WTC11 (cell line): Measurements from ENCODE around the gene ARHGEF18. TPM values are rescaled to one million over a fixed set of nuclear protein-coding genes. Genes with fewer than 3 reads are reported as not detected.
"Not testable (repeated sequence)": the region's sequence is repeated elsewhere in the genome, so short reads cannot be mapped to it uniquely, and the experiment has no call there.

Source experiments
- ATAC-seq: fragments of 200-7000 bp; cut with Tn5 transposase; 2 replicates; pipeline ENCODE4 v1.10.0; 2021; ENCODE audit warnings: mild to moderate bottlenecking, moderate library complexity
- CTCF ChIA-PET: fragments of 300-600 bp; sonication (Branson Sonifier 250); formaldehyde crosslinking; loops from one replicate; lab custom pipeline; 2021; ENCODE audit warnings: antibody characterized with exemption; lab: Charles Lee
- POLR2A ChIA-PET: fragments of 350-600 bp; sonication (Branson Sonifier 250); formaldehyde crosslinking; loops from one replicate; lab custom pipeline; 2021; ENCODE audit warnings: antibody characterized with exemption; lab: Charles Lee
- DNase-seq: peaks from one replicate; pipeline ENCODE4 v3.0.0; 2021; ENCODE audit warnings: low spot score
- H3K27ac Mint-ChIP-seq: 2 replicates; pipeline ENCODE4 v1.8.0; 2021; ENCODE audit warnings: mixed read lengths
- H3K27me3 Mint-ChIP-seq: 2 replicates; pipeline ENCODE4 v1.8.0; 2021; ENCODE audit warnings: low read depth, mild to moderate bottlenecking, moderate library complexity, mixed read lengths
- H3K36me3 Mint-ChIP-seq: 2 replicates; pipeline ENCODE4 v1.8.0; 2021; ENCODE audit warnings: mixed read lengths
- H3K4me1 Mint-ChIP-seq: 2 replicates; pipeline ENCODE4 v1.8.0; 2022; ENCODE audit warnings: mixed read lengths
- H3K4me3 Mint-ChIP-seq: 2 replicates; pipeline ENCODE4 v1.8.0; 2021; ENCODE audit warnings: mild to moderate bottlenecking, moderate library complexity, mixed read lengths
- H3K9me3 Mint-ChIP-seq: 2 replicates; pipeline ENCODE4 v1.8.0; 2021; ENCODE audit warnings: mixed read lengths
- CBFB ChIP-seq: sonication (generic); formaldehyde crosslinking; IDR thresholded peaks from 2 replicates; pipeline ENCODE4 v1.8.1; 2022; ENCODE audit warnings: mild to moderate bottlenecking, low read depth, missing genetic modification reagents
- MLX ChIP-seq: sonication (generic); formaldehyde crosslinking; IDR thresholded peaks from 2 replicates; pipeline ENCODE4 v1.8.1; 2023; ENCODE audit warnings: mild to moderate bottlenecking, missing genetic modification reagents, moderate library complexity
- SOX15 ChIP-seq: fragments of 250-450 bp; sonication (Bioruptor Pico); IDR thresholded peaks from 2 replicates; pipeline ENCODE4 v1.9.0; 2021; ENCODE audit warnings: mild to moderate bottlenecking
- SP1 ChIP-seq: sonication (generic); formaldehyde crosslinking; conservative IDR thresholded peaks from 2 replicates; pipeline ENCODE4 v1.8.1; 2022; ENCODE audit warnings: missing genetic modification reagents
- TCF7 ChIP-seq: sonication (generic); formaldehyde crosslinking; IDR thresholded peaks from 2 replicates; pipeline ENCODE4 v1.8.0; 2022; ENCODE audit warnings: mild to moderate bottlenecking, low read depth, missing genetic modification reagents, moderate library complexity
- TP53 ChIP-seq: sonication (generic); formaldehyde crosslinking; IDR thresholded peaks from 2 replicates; pipeline ENCODE4 v1.8.1; 2023; ENCODE audit warnings: mild to moderate bottlenecking, missing genetic modification reagents
- ZNF121 ChIP-seq: sonication (generic); formaldehyde crosslinking; IDR thresholded peaks from 2 replicates; pipeline ENCODE4 v1.8.0; 2023; ENCODE audit warnings: missing genetic modification reagents
- ZNF219 ChIP-seq: sonication (generic); formaldehyde crosslinking; IDR thresholded peaks from 2 replicates; pipeline ENCODE4 v1.8.0; 2023; ENCODE audit warnings: missing genetic modification reagents, mild to moderate bottlenecking, borderline replicate concordance
- ZNF232 ChIP-seq: sonication (generic); formaldehyde crosslinking; IDR thresholded peaks from 2 replicates; pipeline ENCODE4 v1.8.0; 2022; ENCODE audit warnings: mild to moderate bottlenecking, missing genetic modification reagents
- ZNF263 ChIP-seq: sonication (generic); formaldehyde crosslinking; IDR thresholded peaks from 2 replicates; pipeline ENCODE4 v1.8.1; 2022; ENCODE audit warnings: low read depth, mild to moderate bottlenecking, moderate library complexity, missing genetic modification reagents
- ZNF396 ChIP-seq: fragments of 250-450 bp; sonication (Bioruptor Pico); IDR thresholded peaks from 2 replicates; pipeline ENCODE4 v1.8.0; 2021; ENCODE audit warnings: mild to moderate bottlenecking, moderate library complexity, borderline replicate concordance
- ZNF532 ChIP-seq: fragments of 250-450 bp; sonication (Bioruptor Pico); IDR thresholded peaks from 2 replicates; pipeline ENCODE4 v1.9.0; 2021; ENCODE audit warnings: mild to moderate bottlenecking, borderline replicate concordance
- total RNA-seq: library from RNA; stranded (reverse); gene quantifications from 3 replicates; pipeline ENCODE4 v1.2.3, GENCODE V29; 2021
- TF ChIP-seq, protein P1 (sequence below): sonication (generic); formaldehyde crosslinking; IDR thresholded peaks from 2 replicates; pipeline ENCODE4 v1.8.1; 2022; ENCODE audit warnings: low read depth, missing genetic modification reagents, borderline replicate concordance
- TF ChIP-seq, protein P2 (sequence below): sonication (generic); formaldehyde crosslinking; IDR thresholded peaks from 2 replicates; pipeline ENCODE4 v1.8.0; 2022; ENCODE audit warnings: mild to moderate bottlenecking, missing genetic modification reagents
- TF ChIP-seq, protein P3 (sequence below): sonication (generic); formaldehyde crosslinking; IDR thresholded peaks from 2 replicates; pipeline ENCODE4 v1.8.1; 2023; ENCODE audit warnings: mild to moderate bottlenecking, missing genetic modification reagents
- TF ChIP-seq, protein P4 (sequence below): fragments of 250-450 bp; sonication (Bioruptor Pico); IDR thresholded peaks from 2 replicates; pipeline ENCODE4 v2.1.2; 2022; ENCODE audit warnings: mild to moderate bottlenecking, moderate library complexity
- TF ChIP-seq, protein P5 (sequence below): sonication (generic); formaldehyde crosslinking; IDR thresholded peaks from 2 replicates; pipeline ENCODE4 v1.8.0; 2022; ENCODE audit warnings: missing genetic modification reagents

Gene ARHGEF18
- total RNA-seq, 1 experiment from 2014 or later: 56.1 TPM

- Mint-ChIP-seq H3K27ac (no peak overlapping the region), H3K4me3 (no peak overlapping the region), H3K9me3 (peaks cover 23% of the 10 kb centered on the region), H3K36me3 (no peaks in the 10 kb centered on the region), H3K27me3 (no peaks in the 10 kb centered on the region), H3K4me1 (peaks cover 6% of the 10 kb centered on the region; the same call in 1 of the 2 replicates)
- DNase-seq: no peak
- ChIA-PET CTCF (no interaction called here), POLR2A (no interaction called here)
- ATAC-seq: no peak
- TF ChIP-seq SOX15 (CRISPR knock-in tag) (no peak), TP53 (no peak), ZNF532 (CRISPR knock-in tag) (no peak), ZNF396 (CRISPR knock-in tag) (no peak), ZNF263 (CRISPR knock-in tag) (no peak), SP1 (CRISPR knock-in tag) (no peak), MLX (CRISPR knock-in tag) (no peak)
- TF ChIP-seq, protein P1, sequence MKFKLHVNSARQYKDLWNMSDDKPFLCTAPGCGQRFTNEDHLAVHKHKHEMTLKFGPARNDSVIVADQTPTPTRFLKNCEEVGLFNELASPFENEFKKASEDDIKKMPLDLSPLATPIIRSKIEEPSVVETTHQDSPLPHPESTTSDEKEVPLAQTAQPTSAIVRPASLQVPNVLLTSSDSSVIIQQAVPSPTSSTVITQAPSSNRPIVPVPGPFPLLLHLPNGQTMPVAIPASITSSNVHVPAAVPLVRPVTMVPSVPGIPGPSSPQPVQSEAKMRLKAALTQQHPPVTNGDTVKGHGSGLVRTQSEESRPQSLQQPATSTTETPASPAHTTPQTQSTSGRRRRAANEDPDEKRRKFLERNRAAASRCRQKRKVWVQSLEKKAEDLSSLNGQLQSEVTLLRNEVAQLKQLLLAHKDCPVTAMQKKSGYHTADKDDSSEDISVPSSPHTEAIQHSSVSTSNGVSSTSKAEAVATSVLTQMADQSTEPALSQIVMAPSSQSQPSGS (CRISPR knock-in tag): no peak
- TF ChIP-seq, protein P2, sequence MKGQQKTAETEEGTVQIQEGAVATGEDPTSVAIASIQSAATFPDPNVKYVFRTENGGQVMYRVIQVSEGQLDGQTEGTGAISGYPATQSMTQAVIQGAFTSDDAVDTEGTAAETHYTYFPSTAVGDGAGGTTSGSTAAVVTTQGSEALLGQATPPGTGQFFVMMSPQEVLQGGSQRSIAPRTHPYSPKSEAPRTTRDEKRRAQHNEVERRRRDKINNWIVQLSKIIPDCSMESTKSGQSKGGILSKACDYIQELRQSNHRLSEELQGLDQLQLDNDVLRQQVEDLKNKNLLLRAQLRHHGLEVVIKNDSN: no peak
- TF ChIP-seq, protein P3, sequence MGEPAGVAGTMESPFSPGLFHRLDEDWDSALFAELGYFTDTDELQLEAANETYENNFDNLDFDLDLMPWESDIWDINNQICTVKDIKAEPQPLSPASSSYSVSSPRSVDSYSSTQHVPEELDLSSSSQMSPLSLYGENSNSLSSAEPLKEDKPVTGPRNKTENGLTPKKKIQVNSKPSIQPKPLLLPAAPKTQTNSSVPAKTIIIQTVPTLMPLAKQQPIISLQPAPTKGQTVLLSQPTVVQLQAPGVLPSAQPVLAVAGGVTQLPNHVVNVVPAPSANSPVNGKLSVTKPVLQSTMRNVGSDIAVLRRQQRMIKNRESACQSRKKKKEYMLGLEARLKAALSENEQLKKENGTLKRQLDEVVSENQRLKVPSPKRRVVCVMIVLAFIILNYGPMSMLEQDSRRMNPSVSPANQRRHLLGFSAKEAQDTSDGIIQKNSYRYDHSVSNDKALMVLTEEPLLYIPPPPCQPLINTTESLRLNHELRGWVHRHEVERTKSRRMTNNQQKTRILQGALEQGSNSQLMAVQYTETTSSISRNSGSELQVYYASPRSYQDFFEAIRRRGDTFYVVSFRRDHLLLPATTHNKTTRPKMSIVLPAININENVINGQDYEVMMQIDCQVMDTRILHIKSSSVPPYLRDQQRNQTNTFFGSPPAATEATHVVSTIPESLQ (CRISPR knock-in tag): no peak
Measured at GRCh38 chr19:7346488-7346971, 2.2 kb upstream of the ARHGEF18 start.

GRCh38 chr19:7346997-7347396 lies 1.7 kb upstream of the ARHGEF18 start:
- ATAC-seq, H3K27me3 Mint-ChIP-seq, DNase-seq, H3K4me1 Mint-ChIP-seq, H3K4me3 Mint-ChIP-seq, H3K27ac Mint-ChIP-seq, POLR2A ChIA-PET, H3K36me3 Mint-ChIP-seq: not testable (repeated sequence)
- CTCF ChIA-PET: interaction anchor here (0.9 kb wide), 1 partner anchor 245 kb away, joined by 3 read pairs; no protein-coding TSS in a partner anchor
- peaks cover 28% of the 10 kb centered on the region for H3K9me3 Mint-ChIP-seq

- peaks cover 8% of the 10 kb centered on the region for H3K27me3 Mint-ChIP-seq
- POLR2A ChIA-PET: no interaction called here
- peaks cover 31% of the 10 kb centered on the region for H3K9me3 Mint-ChIP-seq
- ATAC-seq (no peak), DNase-seq (no peak)
- peaks cover 6% of the 10 kb centered on the region; the same call in 1 of the 2 replicates for H3K4me1 Mint-ChIP-seq
- CTCF ChIA-PET: interaction anchor here (0.6 to 1.5 kb wide), 3 partner anchors 8 to 247 kb away, joined by 3 to 4 read pairs (median 3); no protein-coding TSS in a partner anchor
- H3K4me3 Mint-ChIP-seq: no peak overlapping the region
- peaks cover 6% of the 10 kb centered on the region for H3K36me3 Mint-ChIP-seq
- no peak overlapping the region for H3K27ac Mint-ChIP-seq
- TF ChIP-seq ZNF121: no peak
- TF ChIP-seq ZNF232 (CRISPR knock-in tag): no peak
- TF ChIP-seq, protein P4, sequence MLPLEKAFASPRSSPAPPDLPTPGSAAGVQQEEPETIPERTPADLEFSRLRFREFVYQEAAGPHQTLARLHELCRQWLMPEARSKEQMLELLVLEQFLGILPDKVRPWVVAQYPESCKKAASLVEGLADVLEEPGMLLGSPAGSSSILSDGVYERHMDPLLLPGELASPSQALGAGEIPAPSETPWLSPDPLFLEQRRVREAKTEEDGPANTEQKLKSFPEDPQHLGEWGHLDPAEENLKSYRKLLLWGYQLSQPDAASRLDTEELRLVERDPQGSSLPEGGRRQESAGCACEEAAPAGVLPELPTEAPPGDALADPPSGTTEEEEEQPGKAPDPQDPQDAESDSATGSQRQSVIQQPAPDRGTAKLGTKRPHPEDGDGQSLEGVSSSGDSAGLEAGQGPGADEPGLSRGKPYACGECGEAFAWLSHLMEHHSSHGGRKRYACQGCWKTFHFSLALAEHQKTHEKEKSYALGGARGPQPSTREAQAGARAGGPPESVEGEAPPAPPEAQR (CRISPR knock-in tag): no peak
- no peak for TF ChIP-seq CBFB
- TF ChIP-seq ZNF219 (CRISPR knock-in tag): no peak
- no peak for TF ChIP-seq TCF7 (CRISPR knock-in tag)
- TF ChIP-seq, protein P5, sequence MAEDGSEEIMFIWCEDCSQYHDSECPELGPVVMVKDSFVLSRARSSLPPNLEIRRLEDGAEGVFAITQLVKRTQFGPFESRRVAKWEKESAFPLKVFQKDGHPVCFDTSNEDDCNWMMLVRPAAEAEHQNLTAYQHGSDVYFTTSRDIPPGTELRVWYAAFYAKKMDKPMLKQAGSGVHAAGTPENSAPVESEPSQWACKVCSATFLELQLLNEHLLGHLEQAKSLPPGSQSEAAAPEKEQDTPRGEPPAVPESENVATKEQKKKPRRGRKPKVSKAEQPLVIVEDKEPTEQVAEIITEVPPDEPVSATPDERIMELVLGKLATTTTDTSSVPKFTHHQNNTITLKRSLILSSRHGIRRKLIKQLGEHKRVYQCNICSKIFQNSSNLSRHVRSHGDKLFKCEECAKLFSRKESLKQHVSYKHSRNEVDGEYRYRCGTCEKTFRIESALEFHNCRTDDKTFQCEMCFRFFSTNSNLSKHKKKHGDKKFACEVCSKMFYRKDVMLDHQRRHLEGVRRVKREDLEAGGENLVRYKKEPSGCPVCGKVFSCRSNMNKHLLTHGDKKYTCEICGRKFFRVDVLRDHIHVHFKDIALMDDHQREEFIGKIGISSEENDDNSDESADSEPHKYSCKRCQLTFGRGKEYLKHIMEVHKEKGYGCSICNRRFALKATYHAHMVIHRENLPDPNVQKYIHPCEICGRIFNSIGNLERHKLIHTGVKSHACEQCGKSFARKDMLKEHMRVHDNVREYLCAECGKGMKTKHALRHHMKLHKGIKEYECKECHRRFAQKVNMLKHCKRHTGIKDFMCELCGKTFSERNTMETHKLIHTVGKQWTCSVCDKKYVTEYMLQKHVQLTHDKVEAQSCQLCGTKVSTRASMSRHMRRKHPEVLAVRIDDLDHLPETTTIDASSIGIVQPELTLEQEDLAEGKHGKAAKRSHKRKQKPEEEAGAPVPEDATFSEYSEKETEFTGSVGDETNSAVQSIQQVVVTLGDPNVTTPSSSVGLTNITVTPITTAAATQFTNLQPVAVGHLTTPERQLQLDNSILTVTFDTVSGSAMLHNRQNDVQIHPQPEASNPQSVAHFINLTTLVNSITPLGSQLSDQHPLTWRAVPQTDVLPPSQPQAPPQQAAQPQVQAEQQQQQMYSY: no peak
Measured at GRCh38 chr19:7349231-7349591, 474 bp downstream of the ARHGEF18 start.
